ENCODE measurements around the gene TYR.
A peak's percentile ranks its signal among the peaks of the same experiment; 100 is the strongest.
"Not testable (repeated sequence)": the region's sequence is repeated elsewhere in the genome, so short reads cannot be mapped to it uniquely, and the experiment has no call there.

Gene TYR

DNA sequence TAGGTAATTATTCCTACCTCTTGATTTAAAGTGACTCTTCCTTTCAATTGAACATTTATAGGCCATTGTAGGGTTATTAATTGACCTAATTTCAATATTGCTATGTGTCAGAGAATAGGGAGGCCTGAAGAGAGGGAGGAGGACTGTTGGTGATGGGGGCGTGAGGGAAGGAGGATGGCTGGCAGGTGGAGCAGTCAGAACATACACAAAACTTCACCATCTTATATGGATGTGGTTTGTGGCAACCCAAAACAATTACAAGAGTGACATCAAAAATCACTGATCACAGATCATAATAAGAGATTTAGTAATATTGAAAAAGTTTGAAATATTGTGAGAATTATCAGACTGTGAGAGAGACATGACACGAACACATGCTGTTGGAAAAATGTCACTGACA is 95.5 kb downstream of the TYR start:
- DNase-seq, result not testable (repeated sequence)

DNA sequence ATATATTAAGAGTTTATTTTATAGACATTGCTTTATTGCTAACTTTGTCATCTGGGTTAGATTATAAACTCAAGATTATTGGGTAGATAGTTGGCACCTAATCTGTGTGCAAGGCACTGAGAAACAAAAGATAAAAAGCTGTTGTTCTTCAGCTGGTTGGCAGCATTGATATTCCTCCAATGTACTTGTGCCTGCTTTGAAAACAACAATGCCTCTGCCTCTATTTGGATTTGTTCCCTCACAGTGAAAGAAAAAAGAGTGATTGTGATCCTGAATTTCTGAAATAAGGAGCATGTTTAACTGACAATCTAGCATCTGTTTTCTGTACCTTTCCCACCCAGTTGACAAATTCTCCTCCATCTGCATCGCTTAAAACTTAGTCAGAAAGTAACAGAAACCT is 98.3 kb downstream of the TYR start:
- DNase-seq, result peak; percentile 75

DNA sequence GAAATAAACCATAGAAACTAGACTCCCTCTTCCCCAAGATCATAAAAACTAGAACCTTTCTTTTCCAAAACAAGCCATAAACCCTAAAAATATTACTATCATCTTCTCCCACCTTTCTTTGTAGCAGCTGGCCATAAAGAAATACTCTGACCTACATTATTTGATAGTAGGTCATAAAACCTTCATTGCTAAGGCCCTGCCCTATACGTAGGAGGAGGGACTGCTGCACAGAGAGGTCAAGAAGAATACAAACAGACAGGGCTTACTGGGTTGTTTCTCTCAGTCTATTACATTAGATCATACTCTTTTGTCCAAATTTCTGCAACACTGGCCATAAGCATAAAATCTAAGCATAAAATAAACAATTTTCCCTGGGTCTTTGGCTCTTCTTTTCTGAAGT is 101.5 kb downstream of the TYR start:
- DNase-seq, result no peak

DNA sequence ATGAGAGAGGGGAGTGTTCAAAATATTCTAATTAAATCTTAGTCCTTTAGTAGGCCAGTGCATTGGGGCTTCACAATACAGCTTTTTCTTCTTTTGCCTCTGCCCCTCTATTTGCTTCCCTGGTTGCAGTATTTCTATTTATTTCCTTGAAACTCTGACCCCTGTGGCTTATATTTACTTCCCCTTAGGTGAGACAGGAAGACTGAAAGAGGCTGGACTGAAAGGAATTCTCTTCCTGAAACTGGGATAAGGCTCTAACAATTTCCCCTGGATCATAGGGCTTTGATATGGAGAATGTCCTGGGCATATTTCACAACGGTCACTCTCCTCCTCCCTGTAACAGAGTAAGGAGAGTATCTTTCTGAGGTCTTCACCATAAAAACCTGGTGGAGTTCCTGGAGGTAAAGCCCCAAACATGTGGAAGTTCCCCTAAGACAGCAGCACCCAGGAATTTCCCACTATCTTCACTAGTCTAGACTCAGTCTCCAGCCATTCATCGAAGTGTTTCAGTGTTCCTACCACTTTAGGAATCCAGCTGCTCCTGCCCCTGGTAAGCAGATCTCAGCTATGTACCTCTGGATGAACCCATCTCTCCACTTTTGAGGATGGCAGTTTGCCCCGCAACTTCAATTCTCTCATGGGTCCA is 103.5 kb downstream of the TYR start:
- DNase-seq, result not testable (repeated sequence)

DNA sequence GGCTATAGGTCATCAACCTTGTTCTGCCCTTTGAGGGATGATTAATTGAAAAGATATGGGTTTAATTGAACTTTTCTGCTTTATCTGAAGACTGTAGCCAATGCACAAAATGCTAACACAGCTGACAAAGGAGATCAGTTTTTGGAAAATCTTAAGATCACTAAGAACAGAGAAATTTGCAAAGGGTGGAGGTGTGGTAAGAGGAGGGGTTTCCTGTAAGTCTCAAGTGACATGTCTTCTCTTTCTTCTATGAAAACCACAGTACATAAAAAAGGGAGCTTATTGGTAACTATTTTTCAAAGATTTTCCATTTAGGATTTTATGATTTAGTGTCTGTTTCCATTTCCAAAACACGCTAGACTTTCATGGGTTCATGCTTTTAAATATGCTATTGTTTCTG is 108.9 kb downstream of the TYR start:
- not testable (repeated sequence) for DNase-seq

DNA sequence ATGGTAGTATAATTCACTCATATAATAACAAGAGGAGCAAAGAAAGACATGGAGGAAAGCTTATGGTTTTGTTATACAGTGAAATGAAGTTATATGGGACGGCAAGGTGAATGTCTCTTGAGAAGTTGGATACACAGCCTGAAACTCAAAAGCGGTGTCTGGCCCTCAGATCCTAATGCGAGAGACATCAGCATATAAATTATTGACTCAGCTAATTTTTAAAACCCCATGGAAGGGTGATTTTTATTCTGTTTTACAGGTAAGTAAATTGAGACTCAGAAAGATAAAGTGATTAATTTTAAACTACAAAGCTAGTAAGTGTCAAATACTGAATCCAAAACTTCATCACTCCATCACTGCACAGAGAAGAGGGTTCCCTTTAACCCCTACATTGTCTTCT is 110.3 kb downstream of the TYR start:
- DNase-seq, result not testable (repeated sequence)

DNA sequence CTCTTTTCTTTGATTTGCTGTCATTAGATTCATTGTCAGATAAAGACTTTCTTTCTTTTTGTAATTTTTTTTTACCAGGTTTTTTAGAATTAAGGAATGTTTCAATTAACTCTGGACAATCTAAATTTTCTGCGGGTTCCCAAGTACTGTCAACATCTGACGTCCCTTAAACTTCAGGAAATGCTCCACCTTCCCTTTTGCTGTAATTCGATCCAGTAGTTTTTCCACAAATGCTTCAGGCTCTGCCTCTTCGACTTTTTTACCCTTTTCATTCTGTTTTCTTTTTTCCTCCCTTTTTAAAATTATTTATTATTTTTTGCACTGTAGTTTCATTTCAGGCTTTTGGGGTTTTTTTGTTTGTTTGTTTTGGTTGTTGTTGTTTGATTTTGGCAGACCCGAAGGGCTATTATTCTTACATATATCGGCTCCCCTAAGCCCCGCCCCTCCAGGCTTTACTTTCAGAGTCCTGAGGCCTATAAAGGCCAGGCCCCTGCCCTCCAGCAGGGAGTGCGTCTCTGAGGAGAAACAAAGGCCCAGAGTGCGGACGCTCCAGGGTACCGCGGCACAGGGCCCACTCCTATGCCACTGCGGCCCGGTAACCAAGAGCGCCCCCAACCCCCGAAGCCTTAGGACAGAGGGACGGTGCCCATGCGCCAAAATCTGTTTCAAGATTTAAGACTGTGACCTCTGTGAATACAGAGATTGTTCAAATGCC is 116.4 kb downstream of the TYR start:
- DNase-seq, result no peak

DNA sequence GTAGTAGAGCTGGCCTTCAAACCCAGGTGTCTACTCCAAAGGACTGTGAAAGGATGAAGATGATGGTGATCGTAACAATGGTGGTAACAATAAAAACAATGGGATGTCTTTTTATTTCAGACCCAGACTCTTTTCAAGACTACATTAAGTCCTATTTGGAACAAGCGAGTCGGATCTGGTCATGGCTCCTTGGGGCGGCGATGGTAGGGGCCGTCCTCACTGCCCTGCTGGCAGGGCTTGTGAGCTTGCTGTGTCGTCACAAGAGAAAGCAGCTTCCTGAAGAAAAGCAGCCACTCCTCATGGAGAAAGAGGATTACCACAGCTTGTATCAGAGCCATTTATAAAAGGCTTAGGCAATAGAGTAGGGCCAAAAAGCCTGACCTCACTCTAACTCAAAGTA is 117.3 kb downstream of the TYR start:
- not testable (repeated sequence) for DNase-seq

DNA sequence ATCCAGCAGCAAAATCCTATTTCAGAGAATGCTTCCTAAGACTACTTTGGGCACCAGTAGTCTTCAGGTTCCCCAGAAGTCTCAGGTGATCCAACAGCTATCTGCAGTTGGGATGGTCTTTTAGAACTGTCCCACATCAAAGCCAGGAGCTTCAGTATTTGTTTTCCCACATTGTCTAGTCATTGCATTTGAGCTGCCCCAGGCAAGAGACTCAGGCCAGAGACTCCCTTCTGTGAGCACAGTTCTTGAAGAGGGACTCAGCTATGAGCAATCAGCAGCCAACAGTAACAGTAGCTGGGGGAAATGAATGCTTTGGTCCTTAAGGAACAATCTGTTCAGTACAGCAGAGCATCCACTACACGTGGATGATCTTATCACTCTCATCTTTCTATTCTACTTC is 125.4 kb downstream of the TYR start:
- DNase-seq, result not testable (repeated sequence)

DNA sequence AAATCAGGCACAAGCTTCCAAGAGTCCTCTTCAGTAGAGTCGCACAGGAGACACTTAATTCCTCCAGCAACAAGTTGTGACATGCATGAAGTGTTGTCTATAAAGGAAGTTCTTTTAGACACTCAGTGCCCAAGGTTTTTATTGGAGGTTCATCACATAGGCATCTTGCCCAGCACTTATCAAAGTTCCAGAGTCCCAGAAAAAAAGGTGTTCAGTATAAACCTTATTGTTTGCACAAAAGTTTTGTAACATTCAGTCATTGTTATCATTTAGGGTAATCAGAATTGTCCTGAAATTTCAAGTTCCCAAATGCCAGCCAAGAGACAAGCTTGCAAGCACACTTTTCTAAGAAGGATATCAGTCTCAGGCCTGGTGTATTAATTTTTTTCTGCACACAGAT is 130.6 kb downstream of the TYR start:
- not testable (repeated sequence) for DNase-seq

DNA sequence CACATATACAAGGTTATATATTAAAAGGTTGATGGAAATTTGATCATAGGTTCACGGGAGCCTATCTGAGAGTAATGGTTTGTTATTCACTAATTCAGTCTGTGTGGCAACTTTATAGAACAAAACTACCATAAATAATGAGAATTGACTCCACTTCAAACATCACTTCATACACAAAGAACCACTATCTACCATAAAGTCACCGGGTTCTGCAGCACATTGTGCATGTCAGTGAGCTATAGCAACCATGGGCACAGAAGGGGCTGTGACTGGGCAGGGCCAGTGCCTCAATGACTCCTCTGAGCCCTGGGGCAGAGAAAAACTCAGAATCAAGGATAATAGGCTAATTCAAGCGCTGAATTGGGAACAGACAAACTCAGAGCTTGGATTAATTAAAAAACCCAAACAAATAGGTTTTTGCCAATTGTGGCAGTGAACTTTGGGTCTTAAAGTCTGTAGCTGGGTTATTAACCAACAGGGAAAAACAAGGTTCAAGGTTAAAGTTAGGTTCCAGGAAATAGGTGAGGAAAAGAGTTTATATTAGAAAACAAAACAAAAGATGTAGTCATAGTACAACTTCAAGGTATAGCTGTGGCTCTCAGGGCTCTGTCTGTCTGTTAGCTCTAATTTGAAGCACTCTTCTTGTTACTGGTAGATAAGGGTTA is 131.8 kb downstream of the TYR start:
- DNase-seq, result not testable (repeated sequence)

DNA sequence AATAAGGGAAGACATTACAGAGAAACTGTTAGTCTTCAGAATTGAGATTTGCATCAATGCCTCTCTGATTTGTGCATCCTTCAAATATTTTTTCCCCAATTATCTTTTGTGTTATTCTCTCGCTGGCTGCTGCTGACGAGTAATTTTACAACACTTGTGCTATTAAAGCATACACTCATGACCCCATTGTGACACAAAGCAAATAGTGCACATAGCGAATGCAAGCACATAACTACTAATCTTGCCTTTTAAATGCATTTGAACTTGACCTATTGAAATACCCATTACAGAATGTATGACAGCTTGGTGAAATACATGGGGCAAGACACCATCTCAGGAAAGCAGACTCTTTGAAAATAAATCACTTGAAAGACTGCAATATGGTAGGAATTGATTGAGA is 132.9 kb downstream of the TYR start:
- DNase-seq, result not testable (repeated sequence)

DNA sequence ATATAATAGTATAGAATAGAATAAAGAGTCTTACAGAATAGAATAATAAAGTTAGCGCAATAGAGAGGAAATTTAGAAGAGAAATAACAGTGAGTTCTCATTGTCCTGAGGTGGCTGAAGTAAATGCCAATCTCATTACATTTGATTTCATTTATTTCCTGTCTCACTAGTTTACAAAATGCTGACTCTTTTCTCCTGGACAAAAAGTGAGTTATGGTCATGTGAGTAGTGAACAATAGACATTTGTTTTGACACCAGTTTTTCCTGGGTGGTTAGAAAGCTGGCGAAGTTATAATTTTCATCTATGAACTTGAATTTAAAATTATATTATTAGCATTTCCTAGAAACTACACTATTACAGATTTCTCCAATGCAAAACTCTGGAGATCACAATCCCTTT is 143.7 kb downstream of the TYR start:
- DNase-seq, result no peak

DNA sequence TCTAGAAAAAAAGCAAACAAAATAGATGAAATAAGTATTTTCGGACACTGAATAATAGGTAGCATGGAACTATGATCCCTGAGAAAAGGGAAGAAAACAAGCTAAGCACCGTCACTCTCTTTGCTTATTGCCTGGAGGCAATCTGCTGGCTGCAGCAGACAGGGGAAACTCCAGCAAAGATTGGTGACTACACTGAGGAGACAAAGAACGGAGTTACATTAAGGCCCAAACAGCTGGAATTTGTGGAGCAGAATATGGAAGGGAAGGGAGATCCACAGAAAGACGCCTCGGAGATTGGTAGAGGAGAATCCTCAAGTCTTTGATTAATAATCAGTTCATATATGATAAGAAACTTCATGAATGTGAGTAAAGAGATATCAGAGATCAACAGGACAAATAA is 150.2 kb downstream of the TYR start:
- DNase-seq, result no peak

DNA sequence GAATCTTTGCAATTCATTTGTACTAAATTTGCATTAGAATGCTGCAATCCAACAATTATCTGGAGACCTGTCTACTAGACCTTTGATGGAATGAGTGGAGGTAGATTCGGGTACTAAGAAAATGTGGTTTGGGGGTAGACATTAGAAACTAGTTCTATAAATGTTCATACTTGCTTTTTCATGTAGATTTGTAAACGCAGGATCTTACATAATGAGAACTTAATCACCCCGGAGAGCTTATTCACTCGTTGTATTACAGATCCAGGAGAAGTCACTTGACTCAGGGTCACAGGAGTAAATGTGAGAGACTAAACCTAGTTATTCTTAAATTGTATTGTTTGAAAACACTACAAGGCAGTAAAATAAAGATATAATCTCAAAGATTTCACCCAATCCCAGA is 154.3 kb downstream of the TYR start:
- not testable (repeated sequence) for DNase-seq

DNA sequence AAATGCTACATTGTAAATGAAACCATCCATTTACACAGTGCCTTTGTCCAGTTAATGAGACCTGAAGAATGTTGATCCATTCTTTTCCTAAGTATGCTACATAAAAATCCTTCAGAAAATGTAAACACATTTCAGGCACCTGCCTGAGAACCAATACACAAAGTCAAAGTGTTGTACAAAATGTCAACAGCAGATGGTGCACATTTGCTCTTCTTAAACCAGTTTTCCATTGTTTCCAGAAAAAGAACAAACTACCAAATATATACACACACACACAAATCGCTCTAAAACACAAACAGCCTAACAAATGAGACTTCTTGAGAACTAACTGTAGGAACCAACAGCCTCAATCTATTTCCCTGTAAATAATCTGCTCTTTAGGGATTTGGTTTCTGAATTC is 156.0 kb downstream of the TYR start:
- DNase-seq, result peak; percentile 54

DNA sequence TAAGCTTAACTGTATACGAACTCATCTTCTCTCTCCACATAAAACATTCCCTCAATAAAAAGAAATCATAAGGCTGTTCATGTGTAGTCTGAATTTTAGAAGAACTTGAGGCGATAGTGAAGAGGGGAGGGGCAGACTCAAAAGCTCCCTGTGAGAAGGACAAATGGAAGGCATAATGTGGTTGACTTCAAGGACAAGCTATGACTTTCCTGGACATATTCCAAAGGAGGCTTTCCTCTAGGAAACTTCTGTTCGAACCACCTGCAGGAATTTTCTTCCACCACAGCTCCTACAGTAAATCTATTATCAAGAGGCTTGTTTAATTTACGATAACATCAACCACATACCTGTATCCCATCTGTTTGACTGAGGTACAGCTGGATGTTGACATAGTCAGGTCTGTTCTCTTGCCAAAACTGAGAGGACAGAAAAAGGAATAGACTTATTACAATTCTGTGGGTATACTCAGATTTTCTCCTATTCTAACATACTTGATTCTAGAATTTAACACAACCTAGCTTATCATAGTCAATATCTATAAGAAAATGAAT is 159.5 kb downstream of the TYR start:
- not testable (repeated sequence) for DNase-seq

DNA sequence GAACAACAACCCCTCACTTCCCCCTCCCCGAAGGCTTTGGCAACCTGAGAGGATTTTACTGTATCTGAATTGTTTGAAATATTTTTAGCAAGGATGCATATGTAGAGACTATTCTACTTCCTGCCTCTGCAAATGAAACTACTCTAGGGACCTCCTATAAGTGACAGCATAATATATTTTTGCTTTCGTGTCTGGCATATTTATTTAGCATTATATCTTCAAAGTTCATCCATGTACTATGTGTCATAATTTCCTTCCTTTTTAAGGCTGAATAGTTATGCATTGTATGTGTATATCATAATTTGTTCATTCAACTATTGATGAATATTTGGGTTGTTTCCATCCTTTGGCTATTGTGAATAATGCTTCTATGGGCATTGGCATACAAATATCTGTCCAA is 160.4 kb downstream of the TYR start:
- DNase-seq, result not testable (repeated sequence)

DNA sequence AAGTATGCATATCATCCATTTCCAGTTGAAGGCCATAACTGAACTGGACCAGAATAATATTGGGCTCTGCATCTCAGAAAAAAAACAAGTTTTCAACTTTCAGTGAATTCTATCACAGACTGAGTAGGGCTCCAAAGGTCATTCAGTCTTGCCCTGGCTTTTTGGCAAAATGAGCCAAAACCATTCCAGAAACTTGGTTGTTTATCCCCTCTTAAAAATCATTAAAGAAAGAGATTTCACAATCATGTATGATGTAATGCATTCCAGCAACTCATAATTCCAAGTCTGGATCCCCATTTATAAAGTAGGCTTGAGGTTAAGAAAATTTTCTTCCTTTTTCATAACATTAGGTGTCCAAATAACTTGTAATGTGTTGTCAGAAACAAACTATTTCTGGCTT is 162.8 kb downstream of the TYR start:
- not testable (repeated sequence) for DNase-seq

DNA sequence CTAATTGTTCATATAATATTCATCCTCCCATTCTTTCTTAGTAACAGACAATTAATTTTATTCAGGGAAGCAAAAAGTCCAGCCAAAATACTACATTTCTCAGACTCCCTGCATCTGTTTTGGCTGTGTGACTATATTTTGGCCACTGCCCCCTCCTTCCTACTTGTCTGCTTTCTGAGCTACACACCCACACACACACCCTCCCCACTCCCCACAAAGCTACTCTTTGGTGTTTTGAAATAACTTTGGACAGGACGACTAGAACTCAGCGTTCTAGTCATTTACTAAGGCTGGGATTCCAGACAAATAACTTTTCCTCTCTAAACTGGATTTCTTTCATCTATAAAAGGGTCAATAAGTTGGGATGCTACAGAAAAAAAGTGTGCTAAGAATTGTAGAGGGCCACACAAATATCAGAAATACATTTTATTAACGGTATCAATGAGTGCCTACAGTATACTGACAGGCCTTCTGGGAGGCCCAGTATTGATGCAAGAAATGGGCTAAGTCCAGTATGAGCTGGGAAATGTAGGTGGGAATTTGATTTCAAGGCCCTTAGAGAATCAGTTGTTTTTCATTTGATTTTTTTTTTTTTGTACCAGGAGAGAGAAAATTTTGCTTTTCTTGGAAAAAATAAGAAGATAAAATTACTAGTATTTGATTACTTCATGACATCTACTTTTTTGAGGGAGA is 165.4 kb downstream of the TYR start:
- DNase-seq, result not testable (repeated sequence)
